Lower leg skin (tissue), 4 donors: ENCODE results near the gene ZDHHC13. TPM values are rescaled to one million over a fixed set of nuclear protein-coding genes. Genes with fewer than 3 reads are reported as not detected.

Experiments
- DNase-seq, 2 donors: peaks; one replicate each; pipeline ENCODE4 v3.0.0-alpha.2; 2019; ENCODE audit warnings: low spot score in 2 of 2
- H3K4me3 ChIP-seq: fragments of 200-600 bp; sonication (generic); 2 replicates; pipeline ENCODE4 v1.5.1; 2017; ENCODE audit warnings: mild to moderate bottlenecking, low read depth; ENCODE audit not compliant: poor library complexity, severe bottlenecking
- POLR2A ChIP-seq, 2 donors: fragments of 450-650 bp; IDR thresholded peaks; one replicate each; pipeline ENCODE4 v1.6.1; 2016 to 2017; ENCODE audit warnings: antibody characterized with exemption in 2 of 2, mild to moderate bottlenecking in 1 of 2, moderate library complexity in 1 of 2
- WGBS, 2 donors: methylation state at CpG; one replicate each; pipeline ENCODE4 v1.1.5; 2018; 5-methylcytosine and 5-hydroxymethylcytosine counted together
- intact Hi-C: fragments of 100-400 bp; cut with DNase I; formaldehyde crosslinking; loops from one replicate; pipeline ENCODE4 v1.15.0; 2023; ENCODE audit warnings: low total_unique reads
- total RNA-seq, 4 donors: library from RNA; depleted of rRNA; stranded (reverse); fragments of >200 nt; gene quantifications; one replicate each; pipeline ENCODE4 v1.1.0, GENCODE V29; 2016
- TF ChIP-seq, protein P1 (sequence below), 3 donors: fragments of 450-650 bp; IDR thresholded peaks; one replicate each; pipeline ENCODE4 v1.5.1; 2016; ENCODE audit warnings: antibody characterized with exemption in 3 of 3, mild to moderate bottlenecking in 3 of 3, moderate library complexity in 2 of 3

The ZDHHC13 gene
- total RNA-seq, 4 donors from 2014 or later, result 23.2 to 50.5 (median 37.2) TPM

DNA sequence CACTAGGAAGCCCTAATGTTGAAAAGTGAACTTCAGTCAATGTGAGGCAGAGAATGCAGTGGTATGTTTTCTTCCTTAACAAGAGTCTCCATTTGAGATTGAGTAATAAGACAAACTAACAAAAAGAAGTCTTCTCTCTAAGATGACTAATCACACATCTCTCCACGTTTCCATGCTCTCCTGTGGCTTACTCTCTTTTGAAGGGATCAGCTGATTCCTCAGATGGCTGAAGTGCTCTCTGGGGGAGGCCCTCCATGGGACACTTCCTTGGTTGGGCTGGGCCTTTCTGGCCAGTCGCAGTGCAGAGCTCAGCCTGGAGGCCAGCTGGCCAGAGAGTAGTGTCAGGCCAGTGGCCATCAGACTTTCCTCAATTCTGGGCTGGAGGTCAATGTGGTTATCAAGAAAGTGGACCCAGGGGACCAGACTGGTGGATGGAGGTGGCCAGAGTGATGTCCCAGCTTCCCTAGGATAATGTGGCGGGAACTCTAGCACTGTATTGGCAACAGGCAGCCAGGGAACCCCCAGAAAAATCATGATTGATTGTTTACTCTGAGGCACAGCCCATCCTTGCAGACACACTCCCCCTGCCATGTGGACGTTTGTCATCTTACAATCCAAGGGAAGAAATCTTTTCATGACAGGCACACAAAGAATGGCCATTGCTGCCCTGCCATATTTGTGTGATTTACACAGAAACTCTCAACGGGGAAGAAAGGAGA is 70.3 kb downstream of the ZDHHC13 start:
- TF ChIP-seq POLR2A (IDR thresholded peaks at IDR 0.05), result no peak
- TF ChIP-seq, protein P1, sequence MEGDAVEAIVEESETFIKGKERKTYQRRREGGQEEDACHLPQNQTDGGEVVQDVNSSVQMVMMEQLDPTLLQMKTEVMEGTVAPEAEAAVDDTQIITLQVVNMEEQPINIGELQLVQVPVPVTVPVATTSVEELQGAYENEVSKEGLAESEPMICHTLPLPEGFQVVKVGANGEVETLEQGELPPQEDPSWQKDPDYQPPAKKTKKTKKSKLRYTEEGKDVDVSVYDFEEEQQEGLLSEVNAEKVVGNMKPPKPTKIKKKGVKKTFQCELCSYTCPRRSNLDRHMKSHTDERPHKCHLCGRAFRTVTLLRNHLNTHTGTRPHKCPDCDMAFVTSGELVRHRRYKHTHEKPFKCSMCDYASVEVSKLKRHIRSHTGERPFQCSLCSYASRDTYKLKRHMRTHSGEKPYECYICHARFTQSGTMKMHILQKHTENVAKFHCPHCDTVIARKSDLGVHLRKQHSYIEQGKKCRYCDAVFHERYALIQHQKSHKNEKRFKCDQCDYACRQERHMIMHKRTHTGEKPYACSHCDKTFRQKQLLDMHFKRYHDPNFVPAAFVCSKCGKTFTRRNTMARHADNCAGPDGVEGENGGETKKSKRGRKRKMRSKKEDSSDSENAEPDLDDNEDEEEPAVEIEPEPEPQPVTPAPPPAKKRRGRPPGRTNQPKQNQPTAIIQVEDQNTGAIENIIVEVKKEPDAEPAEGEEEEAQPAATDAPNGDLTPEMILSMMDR (IDR thresholded peaks at IDR 0.05), result no peak
- intact Hi-C loops, result no loop called here
- no peak for DNase-seq
- H3K4me3 ChIP-seq, result no peak overlapping the region
- 66 to 76% methylated on average over 5 of the region's 5 CpGs for WGBS, 2 donors

DNA sequence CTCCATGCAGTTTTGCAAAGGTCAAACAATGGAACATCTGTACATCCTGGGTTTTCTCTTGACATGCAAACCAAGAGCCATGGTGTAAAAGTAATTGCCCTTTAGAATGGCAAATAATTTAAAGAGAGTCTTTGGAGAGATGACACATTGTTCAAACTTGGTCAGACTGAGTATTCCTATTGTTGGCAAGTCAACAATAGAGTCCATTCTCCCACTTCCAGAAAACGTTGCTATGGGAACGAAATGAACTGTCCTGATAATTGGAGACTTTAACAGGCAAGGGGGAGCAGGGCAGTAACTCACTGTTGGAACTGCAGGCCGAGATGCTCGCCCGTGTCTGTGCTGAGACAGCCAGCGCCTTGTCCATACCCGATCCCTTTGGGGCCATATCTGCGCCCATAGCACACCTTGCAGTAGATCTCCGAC is 70.9 kb downstream of the ZDHHC13 start:
- TF ChIP-seq, protein P1 (IDR thresholded peaks at IDR 0.05), result no peak
- no peak for TF ChIP-seq POLR2A (IDR thresholded peaks at IDR 0.05)
- 85 to 88% methylated on average over 9 of the region's 9 CpGs for WGBS, 2 donors
- DNase-seq, result no peak
- no peak overlapping the region for H3K4me3 ChIP-seq
- intact Hi-C loops, result no loop called here

DNA sequence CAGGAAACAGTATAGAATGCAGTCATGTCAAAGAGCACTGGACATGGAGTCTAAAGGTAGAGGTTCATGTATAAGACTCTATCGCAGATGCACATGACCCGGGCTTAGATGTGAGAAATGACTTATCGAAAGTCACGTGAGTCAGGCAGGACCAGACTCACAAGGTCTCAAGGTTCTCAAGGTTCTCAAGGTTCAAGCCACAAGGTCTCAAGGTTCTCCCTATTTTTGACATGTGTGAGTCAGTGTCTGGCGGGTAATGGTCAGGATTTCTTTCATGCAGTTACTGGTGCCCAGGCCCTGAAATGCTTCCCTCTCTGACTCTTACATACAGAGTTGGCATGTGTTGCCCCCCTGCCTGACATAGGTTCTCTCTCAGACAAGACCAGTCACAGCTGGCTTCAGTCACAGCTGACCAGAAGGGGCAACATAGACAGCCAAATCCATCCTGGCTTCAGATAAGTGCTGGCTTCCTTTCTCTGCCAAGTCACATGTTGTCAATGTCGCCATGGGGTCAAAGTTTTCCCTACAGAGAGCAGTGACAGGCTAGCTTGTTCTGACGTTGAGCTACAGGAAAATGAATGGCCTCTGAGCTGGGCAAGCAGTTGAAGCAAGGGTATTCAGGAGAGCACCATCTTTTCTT is 74.7 kb downstream of the ZDHHC13 start:
- WGBS, 2 donors, result 81 to 85% methylated on average over 7 of the region's 7 CpGs
- intact Hi-C loops, result no loop called here
- no peak for DNase-seq

DNA sequence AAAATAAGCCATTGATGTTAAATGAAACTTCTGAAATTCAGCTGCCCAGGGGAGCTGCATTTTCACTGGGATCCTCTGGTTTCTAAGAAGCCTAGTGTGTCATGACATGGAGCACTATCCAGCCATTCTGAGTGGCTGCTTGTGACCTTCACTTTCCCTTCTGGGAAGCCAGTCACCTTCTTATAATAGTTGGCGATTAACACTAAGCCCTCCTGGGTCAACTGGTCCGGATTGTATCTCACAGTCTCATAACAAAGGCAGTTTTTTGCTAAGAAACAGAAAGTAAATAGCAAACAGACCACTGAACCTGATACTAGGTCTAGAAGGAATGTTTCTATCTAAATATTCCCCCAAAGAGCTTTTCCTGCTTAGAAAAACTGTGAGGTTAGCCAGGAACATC is 76.9 kb downstream of the ZDHHC13 start:
- no peak overlapping the region for H3K4me3 ChIP-seq
- 80 to 82% methylated on average over 2 of the region's 2 CpGs for WGBS, 2 donors
- TF ChIP-seq POLR2A (IDR thresholded peaks at IDR 0.05), result no peak
- TF ChIP-seq, protein P1 (IDR thresholded peaks at IDR 0.05), result no peak
- DNase-seq, result no peak
- intact Hi-C loops, result no loop called here

More for the DNA sequence above, 74.7 kb downstream of the ZDHHC13 start:
- TF ChIP-seq, protein P1 (IDR thresholded peaks at IDR 0.05), result no peak
- TF ChIP-seq POLR2A (IDR thresholded peaks at IDR 0.05), result no peak
- H3K4me3 ChIP-seq, result no peak overlapping the region

DNA sequence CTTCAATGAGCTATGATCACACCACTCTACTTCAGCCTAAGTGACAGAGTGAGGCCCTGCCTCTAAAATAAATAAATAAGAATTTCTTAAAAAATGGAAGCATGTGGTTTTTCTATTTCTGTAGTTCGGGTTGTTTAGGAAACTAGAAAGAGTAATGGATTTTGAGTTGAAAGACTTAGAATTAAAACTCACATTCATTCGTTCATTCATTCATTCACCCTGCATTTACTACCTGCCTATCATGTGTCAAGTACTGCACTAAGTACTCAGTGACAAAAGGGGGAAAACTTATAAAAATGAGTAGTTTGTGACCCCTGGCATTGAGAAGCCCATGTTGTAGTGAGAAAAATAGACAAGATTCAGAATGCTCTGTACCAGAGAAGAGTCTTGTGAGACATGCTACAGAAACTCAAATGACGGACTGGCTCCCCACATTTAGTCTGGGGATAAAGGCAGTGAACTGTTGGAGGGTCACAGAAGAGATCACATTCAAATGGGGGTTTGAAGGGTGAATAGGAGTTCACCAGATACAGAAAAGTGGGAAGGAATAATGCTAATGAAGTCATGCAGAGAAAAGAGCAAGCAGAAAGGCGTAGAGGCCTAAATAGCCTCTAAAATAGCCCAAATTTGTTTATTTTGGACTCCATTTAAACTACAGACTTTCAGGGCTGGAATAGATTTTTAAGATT is 77.8 kb downstream of the ZDHHC13 start:
- no peak overlapping the region for H3K4me3 ChIP-seq
- intact Hi-C loops, result no loop called here
- no peak for TF ChIP-seq POLR2A (IDR thresholded peaks at IDR 0.05)
- TF ChIP-seq, protein P1 (IDR thresholded peaks at IDR 0.05), result no peak
- 89 to 97% methylated on average over 4 of the region's 4 CpGs for WGBS, 2 donors
- DNase-seq, result no peak
